Testis (tissue), 2 donors: ENCODE results near the gene ARID1B.

Experiments
- POLR2A ChIP-seq: fragments of 450-650 bp; IDR thresholded peaks from one replicate; pipeline ENCODE4 v1.6.1; 2017; ENCODE audit warnings: antibody characterized with exemption, mild to moderate bottlenecking, moderate library complexity
- TF ChIP-seq, protein P1 (sequence below), 3 experiments: fragments of 450-650 bp in 2 of 3; fragments of 200-600 bp in 1 of 3; sonication (generic) in 1 of 3; IDR thresholded peaks; one replicate each; pipeline ENCODE4 v1.5.1; 2016 to 2019; ENCODE audit warnings: antibody characterized with exemption in 3 of 3, mild to moderate bottlenecking in 2 of 3, moderate library complexity in 1 of 3

DNA sequence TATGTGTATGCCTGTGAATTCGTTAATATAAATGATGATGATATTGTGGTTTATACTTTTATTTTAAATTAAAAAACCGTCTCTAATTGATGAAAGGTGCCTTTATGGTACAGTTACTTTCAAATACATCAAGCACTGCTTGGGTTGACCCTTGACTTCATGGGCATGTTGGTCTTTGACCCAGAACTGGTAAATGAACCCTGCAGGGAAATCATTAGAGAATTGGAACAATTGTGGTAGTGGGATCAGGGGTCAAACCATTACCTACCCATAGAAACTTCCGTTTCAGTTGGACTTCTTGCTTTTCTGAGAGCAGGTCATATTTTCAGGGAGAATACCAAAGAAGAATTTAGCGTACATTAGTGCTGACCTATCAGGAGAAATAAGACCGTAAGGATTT, 288.2 kb downstream of the ARID1B start:
- TF ChIP-seq POLR2A, result no peak
- TF ChIP-seq, protein P1, sequence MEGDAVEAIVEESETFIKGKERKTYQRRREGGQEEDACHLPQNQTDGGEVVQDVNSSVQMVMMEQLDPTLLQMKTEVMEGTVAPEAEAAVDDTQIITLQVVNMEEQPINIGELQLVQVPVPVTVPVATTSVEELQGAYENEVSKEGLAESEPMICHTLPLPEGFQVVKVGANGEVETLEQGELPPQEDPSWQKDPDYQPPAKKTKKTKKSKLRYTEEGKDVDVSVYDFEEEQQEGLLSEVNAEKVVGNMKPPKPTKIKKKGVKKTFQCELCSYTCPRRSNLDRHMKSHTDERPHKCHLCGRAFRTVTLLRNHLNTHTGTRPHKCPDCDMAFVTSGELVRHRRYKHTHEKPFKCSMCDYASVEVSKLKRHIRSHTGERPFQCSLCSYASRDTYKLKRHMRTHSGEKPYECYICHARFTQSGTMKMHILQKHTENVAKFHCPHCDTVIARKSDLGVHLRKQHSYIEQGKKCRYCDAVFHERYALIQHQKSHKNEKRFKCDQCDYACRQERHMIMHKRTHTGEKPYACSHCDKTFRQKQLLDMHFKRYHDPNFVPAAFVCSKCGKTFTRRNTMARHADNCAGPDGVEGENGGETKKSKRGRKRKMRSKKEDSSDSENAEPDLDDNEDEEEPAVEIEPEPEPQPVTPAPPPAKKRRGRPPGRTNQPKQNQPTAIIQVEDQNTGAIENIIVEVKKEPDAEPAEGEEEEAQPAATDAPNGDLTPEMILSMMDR (IDR thresholded peaks at IDR 0.05), result no peak
